Neural cell (in vitro differentiated cells): Measurements from ENCODE around the gene NXPE1.

ENCODE experiments used
- POLR2AphosphoS5 ChIP-seq: IDR thresholded peaks from 2 replicates; pipeline ENCODE4 v1.6.1; 2012
- TF ChIP-seq, protein P1 (sequence below): fragments of 450-650 bp; IDR thresholded peaks from 2 replicates; pipeline ENCODE4 v1.5.1; 2014; ENCODE audit warnings: antibody characterized with exemption, mild to moderate bottlenecking, moderate library complexity; ENCODE audit not compliant: poor library complexity, severe bottlenecking

- TF ChIP-seq, protein P1, sequence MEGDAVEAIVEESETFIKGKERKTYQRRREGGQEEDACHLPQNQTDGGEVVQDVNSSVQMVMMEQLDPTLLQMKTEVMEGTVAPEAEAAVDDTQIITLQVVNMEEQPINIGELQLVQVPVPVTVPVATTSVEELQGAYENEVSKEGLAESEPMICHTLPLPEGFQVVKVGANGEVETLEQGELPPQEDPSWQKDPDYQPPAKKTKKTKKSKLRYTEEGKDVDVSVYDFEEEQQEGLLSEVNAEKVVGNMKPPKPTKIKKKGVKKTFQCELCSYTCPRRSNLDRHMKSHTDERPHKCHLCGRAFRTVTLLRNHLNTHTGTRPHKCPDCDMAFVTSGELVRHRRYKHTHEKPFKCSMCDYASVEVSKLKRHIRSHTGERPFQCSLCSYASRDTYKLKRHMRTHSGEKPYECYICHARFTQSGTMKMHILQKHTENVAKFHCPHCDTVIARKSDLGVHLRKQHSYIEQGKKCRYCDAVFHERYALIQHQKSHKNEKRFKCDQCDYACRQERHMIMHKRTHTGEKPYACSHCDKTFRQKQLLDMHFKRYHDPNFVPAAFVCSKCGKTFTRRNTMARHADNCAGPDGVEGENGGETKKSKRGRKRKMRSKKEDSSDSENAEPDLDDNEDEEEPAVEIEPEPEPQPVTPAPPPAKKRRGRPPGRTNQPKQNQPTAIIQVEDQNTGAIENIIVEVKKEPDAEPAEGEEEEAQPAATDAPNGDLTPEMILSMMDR: no peak
- TF ChIP-seq POLR2AphosphoS5: no peak
Measured at GRCh38 chr11:114563077-114563476, 3.4 kb upstream of the NXPE1 start.
